Measurements from ENCODE around the gene NUP98. TPM values are rescaled to one million over a fixed set of nuclear protein-coding genes. Genes with fewer than 3 reads are reported as not detected.
A peak's percentile ranks its signal among the peaks of the same experiment; 100 is the strongest.
"Not testable (repeated sequence)": the region's sequence is repeated elsewhere in the genome, so short reads cannot be mapped to it uniquely, and the experiment has no call there.

Gene NUP98
- total RNA-seq, 1 donor from 2014 or later, result 82.6 TPM

DNA sequence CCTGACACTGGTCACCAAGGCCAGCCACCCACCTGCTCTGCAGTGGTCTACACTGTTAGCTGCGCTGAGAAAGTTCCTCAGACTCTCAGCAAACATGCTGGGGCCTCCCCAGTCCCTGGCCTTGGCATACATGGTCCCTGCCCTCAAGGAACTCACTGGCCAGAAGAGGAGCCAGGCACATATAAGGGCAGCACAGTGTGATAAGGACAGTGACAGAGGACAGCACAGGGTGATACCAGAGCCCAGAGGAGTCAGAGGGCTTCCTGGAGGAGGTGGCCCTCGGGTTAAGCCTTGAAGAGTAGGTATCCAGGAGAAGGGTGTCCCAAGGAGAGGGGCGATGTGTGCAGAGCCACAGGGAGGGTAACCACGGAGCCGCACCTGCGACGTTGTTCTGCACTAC, 151.8 kb downstream of the NUP98 start:
- peaks cover 28% of the 10 kb centered on the region for H3K27me3 Mint-ChIP-seq (ENCODE audit: low read depth)
- peaks cover 7% of the 10 kb centered on the region for H3K9me3 Mint-ChIP-seq
- H3K4me1 Mint-ChIP-seq, result peaks cover 18% of the 10 kb centered on the region
- no peak for DNase-seq (ENCODE audit: low spot score in 2 of 2, unreplicated experiment in 2 of 2)
- TF ChIP-seq, protein P1, sequence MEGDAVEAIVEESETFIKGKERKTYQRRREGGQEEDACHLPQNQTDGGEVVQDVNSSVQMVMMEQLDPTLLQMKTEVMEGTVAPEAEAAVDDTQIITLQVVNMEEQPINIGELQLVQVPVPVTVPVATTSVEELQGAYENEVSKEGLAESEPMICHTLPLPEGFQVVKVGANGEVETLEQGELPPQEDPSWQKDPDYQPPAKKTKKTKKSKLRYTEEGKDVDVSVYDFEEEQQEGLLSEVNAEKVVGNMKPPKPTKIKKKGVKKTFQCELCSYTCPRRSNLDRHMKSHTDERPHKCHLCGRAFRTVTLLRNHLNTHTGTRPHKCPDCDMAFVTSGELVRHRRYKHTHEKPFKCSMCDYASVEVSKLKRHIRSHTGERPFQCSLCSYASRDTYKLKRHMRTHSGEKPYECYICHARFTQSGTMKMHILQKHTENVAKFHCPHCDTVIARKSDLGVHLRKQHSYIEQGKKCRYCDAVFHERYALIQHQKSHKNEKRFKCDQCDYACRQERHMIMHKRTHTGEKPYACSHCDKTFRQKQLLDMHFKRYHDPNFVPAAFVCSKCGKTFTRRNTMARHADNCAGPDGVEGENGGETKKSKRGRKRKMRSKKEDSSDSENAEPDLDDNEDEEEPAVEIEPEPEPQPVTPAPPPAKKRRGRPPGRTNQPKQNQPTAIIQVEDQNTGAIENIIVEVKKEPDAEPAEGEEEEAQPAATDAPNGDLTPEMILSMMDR (IDR thresholded peaks at IDR 0.05; ENCODE audit: unreplicated experiment), result no peak
- no peak overlapping the region for H3K27ac Mint-ChIP-seq
- H3K36me3 Mint-ChIP-seq, result no peaks in the 10 kb centered on the region
- H3K4me3 Mint-ChIP-seq, result no peak overlapping the region

DNA sequence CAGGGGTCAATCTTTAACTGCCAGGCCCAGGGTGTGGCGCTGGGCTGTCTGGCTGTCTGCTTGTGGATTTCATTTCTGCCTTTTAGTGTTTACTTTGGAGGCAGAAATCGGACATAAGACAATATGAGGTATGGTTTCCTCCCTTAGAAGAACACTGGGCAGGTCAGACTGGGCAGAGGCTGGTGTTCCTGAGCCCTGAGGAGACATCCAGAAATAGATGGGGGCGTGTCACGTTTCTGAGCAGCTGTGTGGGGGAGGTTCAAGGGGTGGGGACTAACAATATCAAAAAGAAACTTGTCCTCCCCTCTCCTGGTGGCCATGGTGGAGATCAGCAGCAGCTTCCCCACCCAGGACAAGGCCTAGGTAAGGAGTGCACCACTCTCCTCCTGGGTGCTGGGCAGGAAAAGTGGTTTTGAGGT, 152.5 kb downstream of the NUP98 start, which contains the start of gene ART1:
Gene ART1 (plus strand): TSS at position 312 of the 419 bp plus-strand sequence. CDS start 14,086 bp downstream, outside the sequence.
- H3K27me3 Mint-ChIP-seq (ENCODE audit: low read depth), result peaks cover 22% of the 10 kb centered on the region
- H3K9me3 Mint-ChIP-seq, result peaks cover 7% of the 10 kb centered on the region
- no peak within 1 kb of the TSS for H3K4me3 Mint-ChIP-seq
- DNase-seq (ENCODE audit: low spot score in 2 of 2, unreplicated experiment in 2 of 2), result no peak
- no peaks in the 10 kb centered on the region for H3K36me3 Mint-ChIP-seq
- no peak within 1 kb of the TSS for H3K27ac Mint-ChIP-seq
- peaks cover 18% of the 10 kb centered on the region for H3K4me1 Mint-ChIP-seq
- TF ChIP-seq, protein P1 (IDR thresholded peaks at IDR 0.05; ENCODE audit: unreplicated experiment), result no peak

DNA sequence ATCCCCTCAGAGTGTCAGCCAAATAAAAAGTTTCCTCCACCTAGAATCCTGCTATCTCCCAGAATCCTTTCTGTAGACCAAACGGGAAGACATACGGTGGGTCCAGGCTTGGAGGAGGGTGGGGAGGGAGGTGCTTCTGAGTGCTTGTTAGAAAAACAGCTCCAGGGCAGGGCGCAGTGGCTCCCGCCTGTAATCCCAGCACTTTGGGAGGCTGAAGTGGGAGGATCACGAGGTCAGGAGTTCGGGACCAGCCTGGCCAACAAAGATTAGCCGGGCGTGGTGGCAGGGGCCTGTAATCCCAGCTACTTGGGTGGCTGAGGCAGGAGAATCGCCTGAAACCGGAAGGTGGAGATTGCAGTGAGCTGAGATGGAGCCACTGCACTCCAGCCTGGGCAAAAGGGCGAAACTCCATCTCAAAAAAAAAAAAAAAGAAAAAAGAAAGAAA, 154.2 kb downstream of the NUP98 start:
- H3K4me1 Mint-ChIP-seq; H3K36me3 Mint-ChIP-seq; DNase-seq (ENCODE audit: low spot score in 2 of 2, unreplicated experiment in 2 of 2); H3K9me3 Mint-ChIP-seq; H3K27ac Mint-ChIP-seq; H3K27me3 Mint-ChIP-seq (ENCODE audit: low read depth): not testable (repeated sequence)
- peak overlapping the region; percentile 78 for H3K4me3 Mint-ChIP-seq

DNA sequence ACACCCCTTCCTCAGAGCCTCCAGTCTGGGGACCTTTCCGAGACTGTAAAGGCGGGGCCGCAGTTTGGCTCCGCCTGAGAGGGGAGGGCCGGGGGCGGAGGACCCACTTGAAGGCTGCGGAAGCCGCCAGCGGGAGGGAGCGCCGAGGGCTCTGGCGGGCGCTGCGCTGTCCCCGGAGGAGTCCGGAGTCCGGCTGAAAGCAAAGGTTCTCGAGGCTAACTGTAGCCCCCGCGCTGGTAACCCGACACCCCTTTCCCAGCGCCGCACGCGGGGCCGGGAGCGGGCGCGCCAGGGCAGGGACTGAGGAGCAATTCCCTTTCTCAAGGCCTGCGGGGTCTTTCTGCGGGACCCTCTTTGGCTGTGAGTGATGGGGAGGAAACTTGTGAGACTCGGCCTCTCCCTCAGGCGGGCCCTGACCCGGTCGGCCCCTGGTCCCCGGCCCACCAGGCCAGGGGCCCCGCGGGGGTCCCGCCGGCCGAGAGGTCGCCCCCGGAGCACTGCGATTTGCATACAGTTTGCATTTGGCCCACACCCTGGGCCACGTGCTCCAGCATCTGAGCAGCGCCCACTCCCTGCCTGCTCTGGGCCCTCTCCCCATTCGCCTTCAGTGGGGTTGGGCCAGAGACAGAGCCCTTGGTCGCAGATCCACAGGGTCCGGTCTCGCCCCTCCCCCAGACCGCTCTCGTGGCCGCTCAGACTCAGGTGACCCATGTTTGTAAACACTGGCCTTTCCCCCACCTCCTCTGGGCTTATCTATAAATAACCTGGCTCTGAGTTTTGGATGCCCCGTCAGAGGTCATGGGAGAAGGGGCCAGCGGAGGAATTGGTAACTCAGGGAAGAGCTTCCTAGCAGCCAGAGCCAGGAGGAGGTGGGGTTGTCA, 155.0 kb downstream of the NUP98 start:
- DNase-seq (ENCODE audit: low spot score in 2 of 2, unreplicated experiment in 2 of 2), result peak; percentile 78 to 84
- peaks cover 1% of the 10 kb centered on the region for H3K27me3 Mint-ChIP-seq (ENCODE audit: low read depth)
- H3K27ac Mint-ChIP-seq, result peak overlapping the region; percentile 80
- peak overlapping the region; percentile 78 for H3K4me3 Mint-ChIP-seq
- peaks cover 7% of the 10 kb centered on the region for H3K9me3 Mint-ChIP-seq
- H3K4me1 Mint-ChIP-seq, result peaks cover 9% of the 10 kb centered on the region
- TF ChIP-seq, protein P1 (IDR thresholded peaks at IDR 0.05; ENCODE audit: unreplicated experiment), result no peak
- H3K36me3 Mint-ChIP-seq, result no peaks in the 10 kb centered on the region

DNA sequence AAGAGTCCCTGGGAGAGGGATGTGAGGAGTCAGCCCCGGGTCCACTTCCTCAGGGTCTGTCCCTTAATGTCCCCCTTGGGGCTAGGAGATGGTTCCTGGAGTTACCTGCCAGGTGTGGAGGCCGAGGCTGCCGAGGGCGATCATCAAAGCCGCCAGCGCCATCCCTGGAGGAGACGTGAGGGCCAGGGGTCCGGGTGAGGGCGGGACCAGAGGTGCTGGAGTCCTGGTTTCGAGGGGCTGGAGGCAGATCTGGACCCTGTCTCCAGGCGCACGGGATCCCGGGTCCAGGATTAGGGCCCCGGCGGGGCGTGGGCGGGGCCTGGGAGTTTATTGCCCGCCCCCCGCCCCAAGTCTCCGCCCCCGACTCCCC, 155.7 kb downstream of the NUP98 start, which contains the start of gene ART5:
Gene ART5 (minus strand): TSS at position 292 of the 370 bp plus-strand sequence. CDS start 130 bp downstream, at position 162.
- DNase-seq (ENCODE audit: low spot score in 2 of 2, unreplicated experiment in 2 of 2), result no peak
- Mint-ChIP-seq H3K9me3 (peaks cover 7% of the 10 kb centered on the region), H3K4me3 (peak within 1 kb of the TSS; percentile 78), H3K4me1 (peaks cover 9% of the 10 kb centered on the region), H3K36me3 (no peaks in the 10 kb centered on the region), H3K27ac (peak within 1 kb of the TSS; percentile 80), H3K27me3 (ENCODE audit: low read depth) (peaks cover 1% of the 10 kb centered on the region)
- TF ChIP-seq, protein P1 (IDR thresholded peaks at IDR 0.05; ENCODE audit: unreplicated experiment), result no peak

DNA sequence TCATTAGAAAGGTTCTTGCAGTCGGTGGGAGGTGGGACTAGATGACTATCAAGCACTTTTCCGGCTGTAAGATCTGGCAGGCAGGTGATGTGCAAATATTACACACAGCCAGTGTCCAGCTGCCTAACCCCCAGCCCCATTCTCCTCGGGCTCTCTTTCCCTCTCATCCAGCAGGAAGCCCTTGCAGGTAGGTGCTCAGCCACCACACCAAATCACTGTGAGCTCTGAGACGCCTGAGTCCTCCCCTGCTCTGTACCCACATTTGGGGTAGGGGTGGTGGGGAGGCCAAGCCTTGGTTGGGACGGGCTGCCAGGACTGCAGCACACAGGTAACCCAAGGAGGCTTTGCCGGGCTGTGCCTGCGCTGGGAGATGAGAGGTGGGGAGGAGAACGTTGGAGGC, 156.2 kb downstream of the NUP98 start:
- no peaks in the 10 kb centered on the region for H3K36me3 Mint-ChIP-seq
- no peaks in the 10 kb centered on the region for H3K27me3 Mint-ChIP-seq (ENCODE audit: low read depth)
- peak overlapping the region; percentile 62 for H3K4me3 Mint-ChIP-seq
- DNase-seq (ENCODE audit: low spot score in 2 of 2, unreplicated experiment in 2 of 2), result no peak
- H3K27ac Mint-ChIP-seq, result peak overlapping the region; percentile 13
- peaks cover 7% of the 10 kb centered on the region for H3K9me3 Mint-ChIP-seq
- TF ChIP-seq, protein P1 (IDR thresholded peaks at IDR 0.05; ENCODE audit: unreplicated experiment), result no peak
- peaks cover 9% of the 10 kb centered on the region for H3K4me1 Mint-ChIP-seq
